Cardiac muscle cell (in vitro differentiated cells and primary cell): ENCODE data around the gene ATG12. TPM values are rescaled to one million over a fixed set of nuclear protein-coding genes. Genes with fewer than 3 reads are reported as not detected.

Experiments
- DNase-seq, 2 donors: peaks; one replicate each; pipeline versions ENCODE4 v3.0.0 to v3.0.0-alpha.2; 2010 to 2017; ENCODE audit warnings: low read depth in 1 of 2, low spot score in 1 of 2
- H3K27ac ChIP-seq: fragments of 200-600 bp; sonication (generic); 2 replicates; pipeline ENCODE4 v1.5.1; 2016
- H3K27me3 ChIP-seq: fragments of 200-600 bp; sonication (generic); 2 replicates; pipeline ENCODE4 v1.6.0; 2016; ENCODE audit warnings: control low read depth
- H3K36me3 ChIP-seq: fragments of 200-600 bp; sonication (generic); 2 replicates; pipeline ENCODE4 v1.5.1; 2016; ENCODE audit warnings: control low read depth
- H3K4me1 ChIP-seq: fragments of 200-600 bp; sonication (generic); 2 replicates; pipeline ENCODE4 v1.8.1; 2017; ENCODE audit warnings: low read depth, mild to moderate bottlenecking, mixed run types
- H3K4me3 ChIP-seq: fragments of 200-600 bp; sonication (generic); 2 replicates; pipeline ENCODE4 v1.5.1; 2016; ENCODE audit warnings: mild to moderate bottlenecking
- H3K9me3 ChIP-seq: fragments of 200-600 bp; sonication (generic); 2 replicates; pipeline ENCODE4 v1.5.1; 2017; ENCODE audit warnings: low read depth, mild to moderate bottlenecking, control low read depth
- polyA plus RNA-seq: library from polyadenylated mRNA; unstranded; fragments of >200 nt; fragmentation: Nextera tagmentation; extraction: Ambion mirVana; gene quantifications from 2 replicates; pipeline ENCODE4 v1.2.1, GENCODE V29; 2016
- total RNA-seq: library from RNA; depleted of rRNA; stranded (reverse); fragments of >200 nt; gene quantifications from 2 replicates; pipeline ENCODE4 v1.2.3, GENCODE V29; 2016
- TF ChIP-seq, protein P1 (sequence below): IDR thresholded peaks from 2 replicates; pipeline ENCODE4 v1.5.1; 2012; ENCODE audit warnings: low read depth, mild to moderate bottlenecking, low read length

Gene ATG12
- total and polyA plus RNA-seq, 2 experiments from 2014 or later: 31.4 to 60.8 TPM

DNA sequence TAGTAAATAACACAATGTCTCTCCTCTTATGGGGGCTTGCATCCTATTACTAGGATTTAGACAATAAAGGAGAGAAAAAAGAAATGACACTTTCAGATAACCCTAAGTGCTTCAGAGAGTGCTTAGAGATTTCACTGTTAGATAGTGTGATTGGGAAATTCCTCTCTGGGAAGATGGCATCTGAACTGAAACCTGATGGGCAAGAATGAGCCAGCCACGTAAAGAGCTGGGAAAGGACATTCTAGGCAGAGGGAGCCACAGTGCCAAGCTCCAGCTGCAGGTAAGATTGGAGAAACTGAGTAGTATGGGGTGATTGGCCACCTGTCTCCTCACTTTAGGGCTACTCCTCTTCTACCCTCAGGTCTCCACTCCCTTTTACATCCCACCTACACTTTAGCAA, 39.4 kb downstream of the ATG12 start:
- Histone ChIP-seq H3K9me3 (no peaks in the 10 kb centered on the region), H3K4me1 (no peaks in the 10 kb centered on the region), H3K27ac (no peak overlapping the region), H3K36me3 (no peaks in the 10 kb centered on the region), H3K27me3 (no peaks in the 10 kb centered on the region), H3K4me3 (no peak overlapping the region)
- no peak for DNase-seq
- TF ChIP-seq, protein P1, sequence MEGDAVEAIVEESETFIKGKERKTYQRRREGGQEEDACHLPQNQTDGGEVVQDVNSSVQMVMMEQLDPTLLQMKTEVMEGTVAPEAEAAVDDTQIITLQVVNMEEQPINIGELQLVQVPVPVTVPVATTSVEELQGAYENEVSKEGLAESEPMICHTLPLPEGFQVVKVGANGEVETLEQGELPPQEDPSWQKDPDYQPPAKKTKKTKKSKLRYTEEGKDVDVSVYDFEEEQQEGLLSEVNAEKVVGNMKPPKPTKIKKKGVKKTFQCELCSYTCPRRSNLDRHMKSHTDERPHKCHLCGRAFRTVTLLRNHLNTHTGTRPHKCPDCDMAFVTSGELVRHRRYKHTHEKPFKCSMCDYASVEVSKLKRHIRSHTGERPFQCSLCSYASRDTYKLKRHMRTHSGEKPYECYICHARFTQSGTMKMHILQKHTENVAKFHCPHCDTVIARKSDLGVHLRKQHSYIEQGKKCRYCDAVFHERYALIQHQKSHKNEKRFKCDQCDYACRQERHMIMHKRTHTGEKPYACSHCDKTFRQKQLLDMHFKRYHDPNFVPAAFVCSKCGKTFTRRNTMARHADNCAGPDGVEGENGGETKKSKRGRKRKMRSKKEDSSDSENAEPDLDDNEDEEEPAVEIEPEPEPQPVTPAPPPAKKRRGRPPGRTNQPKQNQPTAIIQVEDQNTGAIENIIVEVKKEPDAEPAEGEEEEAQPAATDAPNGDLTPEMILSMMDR: no peak

DNA sequence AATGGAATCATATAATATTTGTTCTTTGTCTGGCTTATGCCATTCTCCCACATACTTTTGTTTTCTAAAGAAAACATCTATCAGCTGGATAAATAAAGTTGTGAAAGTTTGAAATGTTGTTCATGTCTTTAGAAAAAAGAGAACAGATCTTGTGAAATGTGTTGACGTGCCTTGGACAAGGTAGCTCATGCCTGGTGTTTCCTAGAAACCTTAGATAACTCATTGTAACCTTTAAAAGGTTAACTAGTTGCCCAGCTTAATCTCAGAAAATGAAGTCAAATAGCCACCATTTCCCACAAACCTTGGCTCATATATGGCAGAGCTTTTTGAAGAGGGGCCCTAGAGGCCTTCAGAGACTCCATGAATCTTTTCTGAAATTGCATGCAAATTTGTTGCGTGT, 40.2 kb downstream of the ATG12 start:
- Histone ChIP-seq H3K27ac (no peak overlapping the region), H3K4me1 (no peaks in the 10 kb centered on the region), H3K36me3 (no peaks in the 10 kb centered on the region), H3K27me3 (no peaks in the 10 kb centered on the region), H3K4me3 (no peak overlapping the region), H3K9me3 (no peaks in the 10 kb centered on the region)
- TF ChIP-seq, protein P1: no peak
- no peak for DNase-seq

DNA sequence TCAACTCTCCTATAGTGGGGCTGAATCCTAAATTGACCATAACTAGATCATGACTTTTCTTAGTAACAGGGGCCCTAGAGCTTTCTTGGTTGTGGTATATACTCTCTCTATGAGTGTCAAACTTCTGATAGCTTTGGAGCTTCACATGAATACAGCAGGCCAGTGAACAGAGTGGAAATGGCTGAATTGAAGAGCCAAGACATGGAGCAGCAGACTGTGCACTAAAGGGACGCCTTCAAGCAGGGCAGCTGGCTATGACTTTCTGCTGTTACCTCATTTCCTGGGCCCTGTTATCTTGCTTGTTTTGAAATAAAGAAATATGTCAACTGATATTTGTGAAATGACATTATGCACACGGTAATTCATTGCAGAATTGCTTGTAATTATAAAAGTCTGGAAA, 41.3 kb downstream of the ATG12 start:
- Histone ChIP-seq H3K9me3 (no peaks in the 10 kb centered on the region), H3K27ac (no peak overlapping the region), H3K4me3 (no peak overlapping the region), H3K27me3 (no peaks in the 10 kb centered on the region), H3K4me1 (no peaks in the 10 kb centered on the region), H3K36me3 (no peaks in the 10 kb centered on the region)
- DNase-seq: no peak
- TF ChIP-seq, protein P1: no peak

DNA sequence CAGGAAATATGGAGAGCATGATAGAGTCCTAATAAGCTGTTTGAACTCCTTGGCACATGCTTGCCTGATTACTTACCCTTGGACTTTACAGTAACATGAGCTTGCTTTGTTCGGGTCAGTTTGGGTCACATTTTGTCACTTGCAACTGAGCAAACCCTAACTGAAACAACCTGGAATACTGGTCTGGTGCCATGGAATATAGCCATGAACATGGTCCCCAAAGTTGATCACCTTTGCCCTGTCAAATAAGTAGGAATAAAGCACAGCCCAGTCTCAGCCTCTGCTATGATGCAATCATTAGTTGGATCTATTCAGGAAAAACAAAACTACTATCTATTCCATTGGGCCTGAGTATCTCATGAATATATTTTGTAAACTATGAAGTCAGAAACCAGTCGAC, 43.1 kb downstream of the ATG12 start:
- Histone ChIP-seq H3K4me1 (no peaks in the 10 kb centered on the region), H3K27me3 (no peaks in the 10 kb centered on the region), H3K9me3 (no peaks in the 10 kb centered on the region), H3K27ac (no peak overlapping the region), H3K36me3 (no peaks in the 10 kb centered on the region), H3K4me3 (no peak overlapping the region)
- DNase-seq: no peak
- TF ChIP-seq, protein P1: no peak

DNA sequence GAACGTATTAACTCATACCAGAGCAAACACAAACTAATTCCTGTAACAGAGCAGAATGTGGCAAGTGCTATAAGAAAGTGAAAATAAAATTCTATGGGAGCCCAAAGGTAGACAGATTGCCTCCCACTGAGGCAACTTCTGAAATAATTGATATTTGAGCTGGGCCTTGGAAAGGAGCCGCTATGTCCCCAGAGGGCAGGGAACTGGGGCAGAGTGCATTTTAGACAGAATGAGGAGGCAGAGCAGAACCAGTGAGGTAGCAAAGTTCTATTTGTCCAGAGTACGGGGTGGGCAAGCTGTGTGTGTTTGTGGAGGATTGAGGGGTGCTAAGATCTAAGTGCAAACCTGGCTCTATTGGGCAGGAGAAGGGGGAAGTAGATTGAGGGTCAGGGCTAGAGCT, 44.7 kb downstream of the ATG12 start:
- no peak for DNase-seq
- Histone ChIP-seq H3K27me3 (no peaks in the 10 kb centered on the region), H3K4me3 (no peak overlapping the region), H3K4me1 (no peaks in the 10 kb centered on the region), H3K9me3 (no peaks in the 10 kb centered on the region), H3K27ac (no peak overlapping the region), H3K36me3 (no peaks in the 10 kb centered on the region)
- TF ChIP-seq, protein P1: no peak

DNA sequence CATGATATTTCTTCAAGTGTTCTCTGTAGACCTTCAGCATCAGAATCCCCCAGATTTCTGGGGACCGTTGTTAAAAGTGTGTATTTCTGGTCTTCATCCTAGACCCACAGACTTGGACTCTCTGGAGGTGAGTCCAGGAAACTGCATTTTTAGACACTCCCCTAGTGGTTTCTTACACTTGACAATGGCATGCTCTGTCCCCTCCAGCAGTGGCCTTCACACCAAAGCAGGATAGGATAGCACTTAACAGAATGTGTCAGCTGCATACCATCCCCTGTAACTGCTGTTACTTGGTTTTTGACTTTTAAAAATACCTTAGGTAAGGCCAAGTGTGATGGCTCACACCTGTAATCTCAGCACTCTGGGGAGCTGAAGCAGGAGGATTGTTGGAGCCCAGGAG, 45.7 kb downstream of the ATG12 start:
- H3K27ac ChIP-seq: no peak overlapping the region
- DNase-seq: no peak
- no peaks in the 10 kb centered on the region for H3K4me1 ChIP-seq
- no peak overlapping the region for H3K4me3 ChIP-seq
- H3K9me3 ChIP-seq: no peaks in the 10 kb centered on the region
- no peaks in the 10 kb centered on the region for H3K27me3 ChIP-seq
- TF ChIP-seq, protein P1: no peak
- H3K36me3 ChIP-seq: no peaks in the 10 kb centered on the region
